H9 (cell line): ENCODE results near the gene CMSS1. TPM values are rescaled to one million over a fixed set of nuclear protein-coding genes. Genes with fewer than 3 reads are reported as not detected.

Experiments used
- DNase-seq: peaks from one replicate; pipeline ENCODE4 v3.0.0-alpha.2; 2017
- H2AFZ ChIP-seq: one replicate; pipeline ENCODE4 v1.6.1; 2013; ENCODE audit warnings: mild to moderate bottlenecking, low read length, control low read depth, moderate library complexity
- H2AK5ac ChIP-seq: 2 replicates; pipeline ENCODE4 v1.6.1; 2013; ENCODE audit warnings: low read length, control low read depth, mixed read lengths; ENCODE audit not compliant: insufficient read length
- H2BK120ac ChIP-seq: one replicate; pipeline ENCODE4 v1.6.1; 2013; ENCODE audit warnings: low read depth, mild to moderate bottlenecking, low read length, control low read depth, inconsistent platforms; ENCODE audit not compliant: poor library complexity, severe bottlenecking
- H2BK12ac ChIP-seq: 2 replicates; pipeline ENCODE4 v1.6.1; 2013; ENCODE audit warnings: low read length, control low read depth, mixed read lengths, low read depth; ENCODE audit not compliant: insufficient read length
- H2BK15ac ChIP-seq: 2 replicates; pipeline ENCODE4 v1.6.1; 2013; ENCODE audit warnings: low read depth, low read length, control low read depth
- H2BK20ac ChIP-seq: one replicate; pipeline ENCODE4 v1.6.1; 2013; ENCODE audit warnings: low read depth, mild to moderate bottlenecking, low read length, control low read depth, inconsistent platforms; ENCODE audit not compliant: poor library complexity, severe bottlenecking
- H2BK5ac ChIP-seq: 2 replicates; pipeline ENCODE4 v1.6.1; 2013; ENCODE audit warnings: low read length, control low read depth, mixed read lengths; ENCODE audit not compliant: insufficient read length
- H3K14ac ChIP-seq: 2 replicates; pipeline ENCODE4 v1.6.1; 2013; ENCODE audit warnings: low read length, control low read depth; ENCODE audit not compliant: insufficient read depth
- H3K18ac ChIP-seq: 2 replicates; pipeline ENCODE4 v1.6.1; 2013; ENCODE audit warnings: low read depth, mild to moderate bottlenecking, mixed read lengths, low read length, control low read depth; ENCODE audit not compliant: insufficient read length
- H3K23ac ChIP-seq: 2 replicates; pipeline ENCODE4 v1.6.1; 2013; ENCODE audit warnings: low read length, control low read depth, mixed read lengths, low read depth; ENCODE audit not compliant: insufficient read length
- H3K23me2 ChIP-seq: 2 replicates; pipeline ENCODE4 v1.6.1; 2013; ENCODE audit warnings: low read depth, mild to moderate bottlenecking, mixed read lengths, low read length, control low read depth; ENCODE audit not compliant: insufficient read length, poor library complexity, severe bottlenecking
- H3K27ac ChIP-seq: 2 replicates; pipeline ENCODE4 v1.5.1; 2013; ENCODE audit warnings: low read length, control low read depth, mixed read lengths, low read depth; ENCODE audit not compliant: insufficient read length
- H3K27me3 ChIP-seq: 2 replicates; pipeline ENCODE4 v1.6.1; 2013; ENCODE audit warnings: low read length, control low read depth, inconsistent platforms; ENCODE audit not compliant: insufficient read depth
- H3K4ac ChIP-seq: 2 replicates; pipeline ENCODE4 v1.6.1; 2013; ENCODE audit warnings: low read depth, mild to moderate bottlenecking, control low read depth, inconsistent platforms, low read length, moderate library complexity
- H3K4me1 ChIP-seq: 2 replicates; pipeline ENCODE4 v1.6.1; 2013; ENCODE audit warnings: low read length, control low read depth, inconsistent platforms; ENCODE audit not compliant: insufficient read depth
- H3K4me2 ChIP-seq: 2 replicates; pipeline ENCODE4 v1.6.1; 2013; ENCODE audit warnings: low read length, control low read depth, mixed read lengths; ENCODE audit not compliant: insufficient read length, insufficient read depth
- H3K56ac ChIP-seq: 2 replicates; pipeline ENCODE4 v1.6.1; 2013; ENCODE audit warnings: low read depth, mild to moderate bottlenecking, mixed read lengths, low read length, control low read depth; ENCODE audit not compliant: insufficient read length
- H3K79me1 ChIP-seq: 2 replicates; pipeline ENCODE4 v1.6.1; 2013; ENCODE audit warnings: low read depth, mild to moderate bottlenecking, moderate library complexity, low read length, control low read depth, inconsistent platforms; ENCODE audit not compliant: insufficient read depth, poor library complexity, severe bottlenecking
- H3K79me2 ChIP-seq: 2 replicates; pipeline ENCODE4 v1.6.1; 2013; ENCODE audit warnings: low read length, control low read depth, inconsistent platforms; ENCODE audit not compliant: insufficient read depth
- H3K9ac ChIP-seq: 2 replicates; pipeline ENCODE4 v1.6.1; 2013; ENCODE audit warnings: low read length, control low read depth, mixed read lengths; ENCODE audit not compliant: insufficient read length; ENCODE audit errors: extremely low read depth
- H3K9me3 ChIP-seq: one replicate; pipeline ENCODE4 v1.6.1; 2013; ENCODE audit warnings: low read depth, low read length, inconsistent platforms; ENCODE audit not compliant: control insufficient read depth
- H3T11ph ChIP-seq: one replicate; pipeline ENCODE4 v1.6.1; 2013; ENCODE audit warnings: mild to moderate bottlenecking, low read length, control low read depth, inconsistent platforms
- H4K20me1 ChIP-seq: one replicate; pipeline ENCODE4 v1.6.1; 2013; ENCODE audit not compliant: control insufficient read depth, insufficient read length, insufficient read depth
- H4K5ac ChIP-seq: 2 replicates; pipeline ENCODE4 v1.6.1; 2013; ENCODE audit warnings: low read depth, mild to moderate bottlenecking, mixed read lengths, low read length, control low read depth; ENCODE audit not compliant: insufficient read length
- H4K8ac ChIP-seq: replicated peaks from 2 replicates; pipeline ENCODE4 v1.6.1; 2013; ENCODE audit warnings: low read length, control low read depth, mixed read lengths, low read depth; ENCODE audit not compliant: insufficient read length
- H4K91ac ChIP-seq: 2 replicates; pipeline ENCODE4 v1.6.1; 2013; ENCODE audit warnings: low read depth, mild to moderate bottlenecking, moderate library complexity, mixed read lengths, low read length, control low read depth; ENCODE audit not compliant: insufficient read length
- H3K27ac Mint-ChIP-seq, 3 experiments: 2 replicates in 2 of 3; 3 replicates in 1 of 3; pipeline ENCODE4 v1.8.0; 2020 to 2021; ENCODE audit warnings: mixed read lengths in 3 of 3, mild to moderate bottlenecking in 1 of 3, moderate library complexity in 1 of 3
- H3K27me3 Mint-ChIP-seq: 2 replicates; pipeline ENCODE4 v1.8.0; 2021; ENCODE audit warnings: low read depth, mild to moderate bottlenecking, moderate library complexity, mixed read lengths
- H3K36me3 Mint-ChIP-seq, 3 experiments: 2 replicates in 2 of 3; 3 replicates in 1 of 3; pipeline ENCODE4 v1.8.0; 2020 to 2021; ENCODE audit warnings: low read depth in 3 of 3, mixed read lengths in 3 of 3; ENCODE audit not compliant: insufficient read depth in 1 of 3
- H3K4me1 Mint-ChIP-seq, 2 experiments: 2 replicates each; pipeline ENCODE4 v1.8.0; 2020; ENCODE audit warnings: mixed read lengths in 2 of 2
- H3K4me3 Mint-ChIP-seq, 2 experiments: 2 replicates in 1 of 2; 3 replicates in 1 of 2; pipeline ENCODE4 v1.8.0; 2020 to 2021; ENCODE audit warnings: mild to moderate bottlenecking in 2 of 2, mixed read lengths in 2 of 2, moderate library complexity in 1 of 2
- H3K9me3 Mint-ChIP-seq, 2 experiments: 2 replicates in 1 of 2; 3 replicates in 1 of 2; pipeline ENCODE4 v1.8.0; 2020; ENCODE audit warnings: mild to moderate bottlenecking in 2 of 2, mixed read lengths in 2 of 2, moderate library complexity in 1 of 2
- CTCF ChIP-seq: fragments of 200-600 bp; sonication (generic); conservative IDR thresholded peaks from 3 replicates; pipeline ENCODE4 v1.8.0; 2021; ENCODE audit warnings: antibody characterized with exemption, mild to moderate bottlenecking
- WGBS: extraction: QIAGEN DNeasy Blood & Tissue Kit; methylation state at CpG from one replicate; pipeline ENCODE4 v1.1.7; 2013; ENCODE audit warnings: missing lambda C conversion rate, low lambda C conversion rate, mixed read lengths; ENCODE audit not compliant: insufficient read length; ENCODE audit errors: extremely low coverage; 5-methylcytosine and 5-hydroxymethylcytosine counted together
- total RNA-seq: library from RNA; stranded (reverse); gene quantifications from 2 replicates; pipeline ENCODE4 v1.2.1, GENCODE V29; 2021

CMSS1 gene
- total RNA-seq, 1 experiment from 2014 or later, result 61.8 TPM

GRCh38 chr3:99927671-99928457 lies 110.2 kb downstream of the CMSS1 start:
- Mint-ChIP-seq H3K4me3 (peak overlapping the region; percentile 10 to 72), H3K9me3 (no peaks in the 10 kb centered on the region), H3K27ac (peak overlapping the region; percentile 86 to 99 (median 98)), H3K4me1 (peaks cover 53 to 67% of the 10 kb centered on the region in 2 experiments), H3K36me3 (peaks cover 0 to 2% (median 0%) of the 10 kb centered on the region in 3 experiments; a peak in 2 of 7 replicates), H3K27me3 (no peaks in the 10 kb centered on the region)
- Histone ChIP-seq H3K23ac (no peak overlapping the region), H3K4me1 (peaks cover 21% of the 10 kb centered on the region), H3K56ac (no peak overlapping the region), H2AFZ (no peak overlapping the region), H3K4ac (no peak overlapping the region), H3K9ac (peak overlapping the region; percentile 44), H4K8ac (no peak overlapping the region), H3K79me1 (no peaks in the 10 kb centered on the region), H2BK12ac (no peak overlapping the region), H4K5ac (no peak overlapping the region), H3K4me2 (peak overlapping the region; percentile 63), H2AK5ac (no peak overlapping the region), H3K9me3 (no peaks in the 10 kb centered on the region), H3T11ph (no peak overlapping the region), H3K27ac (peak overlapping the region; percentile 94), H3K18ac (no peak overlapping the region), H2BK120ac (peak overlapping the region; percentile 67), H3K23me2 (no peaks in the 10 kb centered on the region), H2BK15ac (no peak overlapping the region), H3K79me2 (peaks cover 2% of the 10 kb centered on the region; the same call in 1 of the 2 replicates), H4K91ac (no peak overlapping the region), H3K27me3 (no peaks in the 10 kb centered on the region), H3K14ac (no peak overlapping the region), H2BK5ac (no peak overlapping the region), H2BK20ac (no peak overlapping the region), H4K20me1 (no peaks in the 10 kb centered on the region)
- DNase-seq, result peak; percentile 52
- TF ChIP-seq CTCF, result no peak
- WGBS, result no CpG with 5 or more reads among the region's 7 CpGs
